Keratinocyte (primary cell): ENCODE measurements around the gene ABLIM2.

Experiments used
- EZH2 ChIP-seq: IDR thresholded peaks from one replicate; pipeline ENCODE4 v1.6.1; 2012; ENCODE audit warnings: inconsistent platforms, mild to moderate bottlenecking, low read length, moderate library complexity
- TF ChIP-seq, protein P1 (sequence below), 3 experiments: IDR thresholded peaks in 1 of 3; conservative IDR thresholded peaks in 1 of 3; optimal IDR thresholded peaks in 1 of 3; 2 replicates in 2 of 3; 3 replicates in 1 of 3; pipeline versions ENCODE3 to v1.5.1; 2011; ENCODE audit warnings: low read length in 3 of 3, mild to moderate bottlenecking in 3 of 3, moderate library complexity in 2 of 3, control low read depth in 1 of 3, inconsistent platforms in 1 of 3; ENCODE audit not compliant: insufficient read depth in 2 of 3; ENCODE audit errors: extremely low read depth in 1 of 3

GRCh38 chr4:7966281-7967062 lies 192.1 kb downstream of the ABLIM2 start:
- TF ChIP-seq, protein P1, sequence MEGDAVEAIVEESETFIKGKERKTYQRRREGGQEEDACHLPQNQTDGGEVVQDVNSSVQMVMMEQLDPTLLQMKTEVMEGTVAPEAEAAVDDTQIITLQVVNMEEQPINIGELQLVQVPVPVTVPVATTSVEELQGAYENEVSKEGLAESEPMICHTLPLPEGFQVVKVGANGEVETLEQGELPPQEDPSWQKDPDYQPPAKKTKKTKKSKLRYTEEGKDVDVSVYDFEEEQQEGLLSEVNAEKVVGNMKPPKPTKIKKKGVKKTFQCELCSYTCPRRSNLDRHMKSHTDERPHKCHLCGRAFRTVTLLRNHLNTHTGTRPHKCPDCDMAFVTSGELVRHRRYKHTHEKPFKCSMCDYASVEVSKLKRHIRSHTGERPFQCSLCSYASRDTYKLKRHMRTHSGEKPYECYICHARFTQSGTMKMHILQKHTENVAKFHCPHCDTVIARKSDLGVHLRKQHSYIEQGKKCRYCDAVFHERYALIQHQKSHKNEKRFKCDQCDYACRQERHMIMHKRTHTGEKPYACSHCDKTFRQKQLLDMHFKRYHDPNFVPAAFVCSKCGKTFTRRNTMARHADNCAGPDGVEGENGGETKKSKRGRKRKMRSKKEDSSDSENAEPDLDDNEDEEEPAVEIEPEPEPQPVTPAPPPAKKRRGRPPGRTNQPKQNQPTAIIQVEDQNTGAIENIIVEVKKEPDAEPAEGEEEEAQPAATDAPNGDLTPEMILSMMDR (optimal IDR thresholded peaks at IDR 0.05 in 1 of 3, IDR thresholded peaks at IDR 0.05 in 1 of 3, conservative IDR thresholded peaks at IDR 0.05 in 1 of 3; ENCODE audit: extremely low read depth in 1 of 3, insufficient read depth in 2 of 3, low read length in 3 of 3) = no peak
- TF ChIP-seq EZH2 = no peak
